ENCODE data around the gene SEMA5A. TPM values are rescaled to one million over a fixed set of nuclear protein-coding genes. Genes with fewer than 3 reads are reported as not detected.
A peak's percentile ranks its signal among the peaks of the same experiment; 100 is the strongest.

SEMA5A gene
- total RNA-seq, 6 experiments from 2014 or later, result 54.2 to 69.7 (median 59.9) TPM

- Mint-ChIP-seq H3K4me1 (ENCODE audit: low read depth) (peaks cover 48% of the 10 kb centered on the region), H3K27ac (no peak overlapping the region), H3K27me3 (ENCODE audit: insufficient read depth) (no peaks in the 10 kb centered on the region; the same call in none of the 2 replicates), H3K4me3 (no peak overlapping the region), H3K9me3 (no peaks in the 10 kb centered on the region), H3K36me3 (ENCODE audit: low read depth) (peaks cover 46% of the 10 kb centered on the region)
- TF ChIP-seq CTCF (IDR thresholded peaks at IDR 0.05), result no peak
- DNase-seq, result no peak
Observed at GRCh38 chr5:9375756-9376155, 170.1 kb downstream of the SEMA5A start.

GRCh38 chr5:9374025-9374424 is 171.8 kb downstream of the SEMA5A start:
- Mint-ChIP-seq H3K36me3 (ENCODE audit: low read depth) (peaks cover 50% of the 10 kb centered on the region), H3K27ac (no peak overlapping the region), H3K27me3 (ENCODE audit: insufficient read depth) (peaks cover 1% of the 10 kb centered on the region), H3K4me1 (ENCODE audit: low read depth) (peaks cover 53% of the 10 kb centered on the region), H3K4me3 (no peak overlapping the region), H3K9me3 (peaks cover 9% of the 10 kb centered on the region)
- no peak for DNase-seq
- TF ChIP-seq CTCF (IDR thresholded peaks at IDR 0.05), result no peak

GRCh38 chr5:9373571-9373970 is 172.3 kb downstream of the SEMA5A start:
- Mint-ChIP-seq H3K27ac (no peak overlapping the region), H3K4me3 (no peak overlapping the region), H3K27me3 (ENCODE audit: insufficient read depth) (peaks cover 1% of the 10 kb centered on the region), H3K36me3 (ENCODE audit: low read depth) (peaks cover 46% of the 10 kb centered on the region), H3K4me1 (ENCODE audit: low read depth) (peaks cover 53% of the 10 kb centered on the region), H3K9me3 (peaks cover 9% of the 10 kb centered on the region)
- TF ChIP-seq CTCF (IDR thresholded peaks at IDR 0.05), result no peak
- no peak for DNase-seq

- Mint-ChIP-seq H3K4me1 (ENCODE audit: low read depth) (peaks cover 42% of the 10 kb centered on the region), H3K4me3 (no peak overlapping the region), H3K36me3 (ENCODE audit: low read depth) (peaks cover 24% of the 10 kb centered on the region), H3K27me3 (ENCODE audit: insufficient read depth) (peaks cover 1% of the 10 kb centered on the region; the same call in 1 of the 2 replicates), H3K9me3 (peaks cover 9% of the 10 kb centered on the region), H3K27ac (no peak overlapping the region)
- TF ChIP-seq CTCF (IDR thresholded peaks at IDR 0.05), result no peak
- DNase-seq, result peak; percentile 27
Observed at GRCh38 chr5:9370256-9370655, 175.6 kb downstream of the SEMA5A start.

- peaks cover 9% of the 10 kb centered on the region for H3K9me3 Mint-ChIP-seq
- H3K27ac Mint-ChIP-seq, result no peak overlapping the region
- peaks cover 1% of the 10 kb centered on the region; the same call in 1 of the 2 replicates for H3K27me3 Mint-ChIP-seq (ENCODE audit: insufficient read depth)
- peaks cover 43% of the 10 kb centered on the region for H3K4me1 Mint-ChIP-seq (ENCODE audit: low read depth)
- no peak overlapping the region for H3K4me3 Mint-ChIP-seq
- H3K36me3 Mint-ChIP-seq (ENCODE audit: low read depth), result peaks cover 13% of the 10 kb centered on the region
- TF ChIP-seq CTCF (IDR thresholded peaks at IDR 0.05), result no peak
- DNase-seq, result no peak
Observed at GRCh38 chr5:9365512-9365911, 180.4 kb downstream of the SEMA5A start.

GRCh38 chr5:9363449-9363848 is 182.4 kb downstream of the SEMA5A start:
- Mint-ChIP-seq H3K36me3 (ENCODE audit: low read depth) (no peaks in the 10 kb centered on the region), H3K4me3 (peak overlapping the region; percentile 39; the same call in 1 of the 2 replicates), H3K27ac (peak overlapping the region; percentile 59), H3K9me3 (no peaks in the 10 kb centered on the region), H3K4me1 (ENCODE audit: low read depth) (peaks cover 54% of the 10 kb centered on the region), H3K27me3 (ENCODE audit: insufficient read depth) (no peaks in the 10 kb centered on the region)
- no peak for TF ChIP-seq CTCF (IDR thresholded peaks at IDR 0.05)
- DNase-seq, result no peak

Measured in HFFc6 (cell line).